HG02885 (cell line): Measurements from ENCODE around the gene CAND2.

ENCODE experiments used
- ATAC-seq: cut with Tn5 transposase; IDR thresholded peaks from one replicate; pipeline ENCODE4 v1.9.1; 2021; ENCODE audit warnings: mild to moderate bottlenecking; ENCODE audit not compliant: unreplicated experiment, poor library complexity

CAND2 gene

GRCh38 chr3:12796171-12797123, at the start of gene CAND2:
Gene CAND2 (plus strand): TSS chr3:12796680. CDS start chr3:12796721, 41 bp downstream.
- no peak for ATAC-seq

- no peak for ATAC-seq
Observed at GRCh38 chr3:12748477-12748876, 48.0 kb upstream of the CAND2 start.

- peak; percentile 25 for ATAC-seq
Observed at GRCh38 chr3:12750223-12750622, 46.3 kb upstream of the CAND2 start.

- ATAC-seq, result peak; percentile 54
Observed at GRCh38 chr3:12750658-12751071, 45.8 kb upstream of the CAND2 start.

GRCh38 chr3:12751571-12751970, 44.9 kb upstream of the CAND2 start:
- ATAC-seq, result no peak

- no peak for ATAC-seq
Observed at GRCh38 chr3:12752102-12752501, 44.4 kb upstream of the CAND2 start.

GRCh38 chr3:12752809-12753208, 43.7 kb upstream of the CAND2 start:
- peak; percentile 51 for ATAC-seq

- ATAC-seq, result no peak
Observed at GRCh38 chr3:12753275-12754028, 43.0 kb upstream of the CAND2 start.

- ATAC-seq, result no peak
Observed at GRCh38 chr3:12754313-12754712, 42.2 kb upstream of the CAND2 start.

- ATAC-seq, result no peak
Observed at GRCh38 chr3:12755754-12756153, 40.7 kb upstream of the CAND2 start.

- ATAC-seq, result no peak
Observed at GRCh38 chr3:12756175-12756574, 40.3 kb upstream of the CAND2 start.

- no peak for ATAC-seq
Observed at GRCh38 chr3:12756635-12757034, 39.8 kb upstream of the CAND2 start.

GRCh38 chr3:12758025-12758781, 38.3 kb upstream of the CAND2 start:
- no peak for ATAC-seq

- ATAC-seq, result no peak
Observed at GRCh38 chr3:12759097-12759679, 37.3 kb upstream of the CAND2 start, which contains the start of gene TMEM40. Gene TMEM40 (minus strand): TSS chr3:12759259. CDS start chr3:12749832, 9,427 bp downstream.

- no peak for ATAC-seq
Observed at GRCh38 chr3:12759693-12760565, 36.6 kb upstream of the CAND2 start.

GRCh38 chr3:12764171-12764776, 32.2 kb upstream of the CAND2 start:
- ATAC-seq, result no peak

- ATAC-seq, result no peak
Observed at GRCh38 chr3:12766541-12766940, 29.9 kb upstream of the CAND2 start.

GRCh38 chr3:12768579-12769527, 27.6 kb upstream of the CAND2 start:
- ATAC-seq, result no peak
